H9 (cell line): ENCODE results near the gene ZNF652. TPM values are rescaled to one million over a fixed set of nuclear protein-coding genes. Genes with fewer than 3 reads are reported as not detected.

Experiments
- DNase-seq: peaks from one replicate; pipeline ENCODE4 v3.0.0-alpha.2; 2017
- H2AFZ ChIP-seq: one replicate; pipeline ENCODE4 v1.6.1; 2013; ENCODE audit warnings: mild to moderate bottlenecking, low read length, control low read depth, moderate library complexity
- H2AK5ac ChIP-seq: 2 replicates; pipeline ENCODE4 v1.6.1; 2013; ENCODE audit warnings: low read length, control low read depth, mixed read lengths; ENCODE audit not compliant: insufficient read length
- H2BK120ac ChIP-seq: one replicate; pipeline ENCODE4 v1.6.1; 2013; ENCODE audit warnings: low read depth, mild to moderate bottlenecking, low read length, control low read depth, inconsistent platforms; ENCODE audit not compliant: poor library complexity, severe bottlenecking
- H2BK12ac ChIP-seq: 2 replicates; pipeline ENCODE4 v1.6.1; 2013; ENCODE audit warnings: low read length, control low read depth, mixed read lengths, low read depth; ENCODE audit not compliant: insufficient read length
- H2BK15ac ChIP-seq: 2 replicates; pipeline ENCODE4 v1.6.1; 2013; ENCODE audit warnings: low read depth, low read length, control low read depth
- H2BK20ac ChIP-seq: one replicate; pipeline ENCODE4 v1.6.1; 2013; ENCODE audit warnings: low read depth, mild to moderate bottlenecking, low read length, control low read depth, inconsistent platforms; ENCODE audit not compliant: poor library complexity, severe bottlenecking
- H2BK5ac ChIP-seq: 2 replicates; pipeline ENCODE4 v1.6.1; 2013; ENCODE audit warnings: low read length, control low read depth, mixed read lengths; ENCODE audit not compliant: insufficient read length
- H3K14ac ChIP-seq: 2 replicates; pipeline ENCODE4 v1.6.1; 2013; ENCODE audit warnings: low read length, control low read depth; ENCODE audit not compliant: insufficient read depth
- H3K18ac ChIP-seq: 2 replicates; pipeline ENCODE4 v1.6.1; 2013; ENCODE audit warnings: low read depth, mild to moderate bottlenecking, mixed read lengths, low read length, control low read depth; ENCODE audit not compliant: insufficient read length
- H3K23ac ChIP-seq: 2 replicates; pipeline ENCODE4 v1.6.1; 2013; ENCODE audit warnings: low read length, control low read depth, mixed read lengths, low read depth; ENCODE audit not compliant: insufficient read length
- H3K23me2 ChIP-seq: 2 replicates; pipeline ENCODE4 v1.6.1; 2013; ENCODE audit warnings: low read depth, mild to moderate bottlenecking, mixed read lengths, low read length, control low read depth; ENCODE audit not compliant: insufficient read length, poor library complexity, severe bottlenecking
- H3K27ac ChIP-seq: 2 replicates; pipeline ENCODE4 v1.5.1; 2013; ENCODE audit warnings: low read length, control low read depth, mixed read lengths, low read depth; ENCODE audit not compliant: insufficient read length
- H3K27me3 ChIP-seq: 2 replicates; pipeline ENCODE4 v1.6.1; 2013; ENCODE audit warnings: low read length, control low read depth, inconsistent platforms; ENCODE audit not compliant: insufficient read depth
- H3K4ac ChIP-seq: 2 replicates; pipeline ENCODE4 v1.6.1; 2013; ENCODE audit warnings: low read depth, mild to moderate bottlenecking, control low read depth, inconsistent platforms, low read length, moderate library complexity
- H3K4me1 ChIP-seq: 2 replicates; pipeline ENCODE4 v1.6.1; 2013; ENCODE audit warnings: low read length, control low read depth, inconsistent platforms; ENCODE audit not compliant: insufficient read depth
- H3K4me2 ChIP-seq: 2 replicates; pipeline ENCODE4 v1.6.1; 2013; ENCODE audit warnings: low read length, control low read depth, mixed read lengths; ENCODE audit not compliant: insufficient read length, insufficient read depth
- H3K56ac ChIP-seq: 2 replicates; pipeline ENCODE4 v1.6.1; 2013; ENCODE audit warnings: low read depth, mild to moderate bottlenecking, mixed read lengths, low read length, control low read depth; ENCODE audit not compliant: insufficient read length
- H3K79me1 ChIP-seq: 2 replicates; pipeline ENCODE4 v1.6.1; 2013; ENCODE audit warnings: low read depth, mild to moderate bottlenecking, moderate library complexity, low read length, control low read depth, inconsistent platforms; ENCODE audit not compliant: insufficient read depth, poor library complexity, severe bottlenecking
- H3K79me2 ChIP-seq: 2 replicates; pipeline ENCODE4 v1.6.1; 2013; ENCODE audit warnings: low read length, control low read depth, inconsistent platforms; ENCODE audit not compliant: insufficient read depth
- H3K9ac ChIP-seq: 2 replicates; pipeline ENCODE4 v1.6.1; 2013; ENCODE audit warnings: low read length, control low read depth, mixed read lengths; ENCODE audit not compliant: insufficient read length; ENCODE audit errors: extremely low read depth
- H3K9me3 ChIP-seq: one replicate; pipeline ENCODE4 v1.6.1; 2013; ENCODE audit warnings: low read depth, low read length, inconsistent platforms; ENCODE audit not compliant: control insufficient read depth
- H3T11ph ChIP-seq: one replicate; pipeline ENCODE4 v1.6.1; 2013; ENCODE audit warnings: mild to moderate bottlenecking, low read length, control low read depth, inconsistent platforms
- H4K20me1 ChIP-seq: one replicate; pipeline ENCODE4 v1.6.1; 2013; ENCODE audit not compliant: control insufficient read depth, insufficient read length, insufficient read depth
- H4K5ac ChIP-seq: 2 replicates; pipeline ENCODE4 v1.6.1; 2013; ENCODE audit warnings: low read depth, mild to moderate bottlenecking, mixed read lengths, low read length, control low read depth; ENCODE audit not compliant: insufficient read length
- H4K8ac ChIP-seq: replicated peaks from 2 replicates; pipeline ENCODE4 v1.6.1; 2013; ENCODE audit warnings: low read length, control low read depth, mixed read lengths, low read depth; ENCODE audit not compliant: insufficient read length
- H4K91ac ChIP-seq: 2 replicates; pipeline ENCODE4 v1.6.1; 2013; ENCODE audit warnings: low read depth, mild to moderate bottlenecking, moderate library complexity, mixed read lengths, low read length, control low read depth; ENCODE audit not compliant: insufficient read length
- H3K27ac Mint-ChIP-seq, 3 experiments: 2 replicates in 2 of 3; 3 replicates in 1 of 3; pipeline ENCODE4 v1.8.0; 2020 to 2021; ENCODE audit warnings: mixed read lengths in 3 of 3, mild to moderate bottlenecking in 1 of 3, moderate library complexity in 1 of 3
- H3K27me3 Mint-ChIP-seq: 2 replicates; pipeline ENCODE4 v1.8.0; 2021; ENCODE audit warnings: low read depth, mild to moderate bottlenecking, moderate library complexity, mixed read lengths
- H3K36me3 Mint-ChIP-seq, 3 experiments: 2 replicates in 2 of 3; 3 replicates in 1 of 3; pipeline ENCODE4 v1.8.0; 2020 to 2021; ENCODE audit warnings: low read depth in 3 of 3, mixed read lengths in 3 of 3; ENCODE audit not compliant: insufficient read depth in 1 of 3
- H3K4me1 Mint-ChIP-seq, 2 experiments: 2 replicates each; pipeline ENCODE4 v1.8.0; 2020; ENCODE audit warnings: mixed read lengths in 2 of 2
- H3K4me3 Mint-ChIP-seq, 2 experiments: 2 replicates in 1 of 2; 3 replicates in 1 of 2; pipeline ENCODE4 v1.8.0; 2020 to 2021; ENCODE audit warnings: mild to moderate bottlenecking in 2 of 2, mixed read lengths in 2 of 2, moderate library complexity in 1 of 2
- H3K9me3 Mint-ChIP-seq, 2 experiments: 2 replicates in 1 of 2; 3 replicates in 1 of 2; pipeline ENCODE4 v1.8.0; 2020; ENCODE audit warnings: mild to moderate bottlenecking in 2 of 2, mixed read lengths in 2 of 2, moderate library complexity in 1 of 2
- WGBS: extraction: QIAGEN DNeasy Blood & Tissue Kit; methylation state at CpG from one replicate; pipeline ENCODE4 v1.1.7; 2013; ENCODE audit warnings: missing lambda C conversion rate, low lambda C conversion rate, mixed read lengths; ENCODE audit not compliant: insufficient read length; ENCODE audit errors: extremely low coverage; 5-methylcytosine and 5-hydroxymethylcytosine counted together
- total RNA-seq: library from RNA; stranded (reverse); gene quantifications from 2 replicates; pipeline ENCODE4 v1.2.1, GENCODE V29; 2021
- TF ChIP-seq, protein P1 (sequence below): fragments of 200-600 bp; sonication (generic); conservative IDR thresholded peaks from 3 replicates; pipeline ENCODE4 v1.8.0; 2021; ENCODE audit warnings: antibody characterized with exemption, mild to moderate bottlenecking

ZNF652 gene
- total RNA-seq, 1 experiment from 2014 or later = 33.6 TPM

DNA sequence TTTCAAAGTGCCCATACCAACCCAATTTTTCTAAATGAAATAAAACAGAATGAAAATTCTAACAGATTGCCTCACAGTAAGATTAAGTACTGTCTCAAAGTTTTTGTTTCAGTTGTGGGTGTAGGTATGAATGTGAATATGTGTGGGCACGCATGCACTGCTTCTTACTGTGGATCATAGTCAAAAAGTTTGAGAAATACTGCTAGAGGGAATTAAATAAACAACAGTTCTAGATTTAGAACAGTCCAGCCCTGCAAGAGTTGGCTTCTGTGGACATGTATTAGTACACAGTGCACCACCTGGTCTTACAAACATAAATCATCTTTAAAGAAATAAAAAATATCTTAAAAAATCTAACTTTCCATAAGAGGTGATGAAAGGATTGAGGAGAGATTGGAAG, 8.4 kb downstream of the ZNF652 start:
- Histone ChIP-seq H3K23ac (no peak overlapping the region), H2BK20ac (no peak overlapping the region), H2BK120ac (no peak overlapping the region), H3K9me3 (no peaks in the 10 kb centered on the region), H3K27me3 (no peaks in the 10 kb centered on the region), H3K56ac (no peak overlapping the region), H2BK12ac (no peak overlapping the region), H4K5ac (no peak overlapping the region), H3K23me2 (no peaks in the 10 kb centered on the region), H3K9ac (no peak overlapping the region), H3K18ac (no peak overlapping the region), H3K14ac (no peak overlapping the region), H3K79me1 (peaks cover 5% of the 10 kb centered on the region), H2AK5ac (no peak overlapping the region), H4K91ac (no peak overlapping the region), H2BK15ac (no peak overlapping the region), H4K8ac (no peak overlapping the region), H2BK5ac (no peak overlapping the region), H2AFZ (no peak overlapping the region), H3K4ac (no peak overlapping the region), H4K20me1 (no peaks in the 10 kb centered on the region), H3K4me2 (no peak overlapping the region), H3T11ph (no peak overlapping the region), H3K79me2 (peaks cover 5% of the 10 kb centered on the region; the same call in 1 of the 2 replicates), H3K27ac (no peak overlapping the region), H3K4me1 (no peaks in the 10 kb centered on the region)
- Mint-ChIP-seq H3K27me3 (no peaks in the 10 kb centered on the region), H3K9me3 (peaks cover 3 to 4% of the 10 kb centered on the region in 2 experiments; a peak in 2 of 5 replicates), H3K4me1 (peaks cover 7 to 14% of the 10 kb centered on the region in 2 experiments), H3K36me3 (peaks cover 6 to 17% (median 8%) of the 10 kb centered on the region in 3 experiments; a peak in 5 of 7 replicates), H3K4me3 (no peak overlapping the region), H3K27ac (no peak overlapping the region)
- TF ChIP-seq, protein P1, sequence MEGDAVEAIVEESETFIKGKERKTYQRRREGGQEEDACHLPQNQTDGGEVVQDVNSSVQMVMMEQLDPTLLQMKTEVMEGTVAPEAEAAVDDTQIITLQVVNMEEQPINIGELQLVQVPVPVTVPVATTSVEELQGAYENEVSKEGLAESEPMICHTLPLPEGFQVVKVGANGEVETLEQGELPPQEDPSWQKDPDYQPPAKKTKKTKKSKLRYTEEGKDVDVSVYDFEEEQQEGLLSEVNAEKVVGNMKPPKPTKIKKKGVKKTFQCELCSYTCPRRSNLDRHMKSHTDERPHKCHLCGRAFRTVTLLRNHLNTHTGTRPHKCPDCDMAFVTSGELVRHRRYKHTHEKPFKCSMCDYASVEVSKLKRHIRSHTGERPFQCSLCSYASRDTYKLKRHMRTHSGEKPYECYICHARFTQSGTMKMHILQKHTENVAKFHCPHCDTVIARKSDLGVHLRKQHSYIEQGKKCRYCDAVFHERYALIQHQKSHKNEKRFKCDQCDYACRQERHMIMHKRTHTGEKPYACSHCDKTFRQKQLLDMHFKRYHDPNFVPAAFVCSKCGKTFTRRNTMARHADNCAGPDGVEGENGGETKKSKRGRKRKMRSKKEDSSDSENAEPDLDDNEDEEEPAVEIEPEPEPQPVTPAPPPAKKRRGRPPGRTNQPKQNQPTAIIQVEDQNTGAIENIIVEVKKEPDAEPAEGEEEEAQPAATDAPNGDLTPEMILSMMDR = no peak
- DNase-seq = no peak
- WGBS = no CpG with 5 or more reads among the region's 1 CpG
